Midbrain (tissue), 1 donor: ENCODE measurements around the gene MRC1.

ENCODE experiments used
- DNase-seq: peaks from one replicate; lab custom pipeline; 2025; lab: John Stamatoyannopoulos, UW

MRC1 gene

DNA sequence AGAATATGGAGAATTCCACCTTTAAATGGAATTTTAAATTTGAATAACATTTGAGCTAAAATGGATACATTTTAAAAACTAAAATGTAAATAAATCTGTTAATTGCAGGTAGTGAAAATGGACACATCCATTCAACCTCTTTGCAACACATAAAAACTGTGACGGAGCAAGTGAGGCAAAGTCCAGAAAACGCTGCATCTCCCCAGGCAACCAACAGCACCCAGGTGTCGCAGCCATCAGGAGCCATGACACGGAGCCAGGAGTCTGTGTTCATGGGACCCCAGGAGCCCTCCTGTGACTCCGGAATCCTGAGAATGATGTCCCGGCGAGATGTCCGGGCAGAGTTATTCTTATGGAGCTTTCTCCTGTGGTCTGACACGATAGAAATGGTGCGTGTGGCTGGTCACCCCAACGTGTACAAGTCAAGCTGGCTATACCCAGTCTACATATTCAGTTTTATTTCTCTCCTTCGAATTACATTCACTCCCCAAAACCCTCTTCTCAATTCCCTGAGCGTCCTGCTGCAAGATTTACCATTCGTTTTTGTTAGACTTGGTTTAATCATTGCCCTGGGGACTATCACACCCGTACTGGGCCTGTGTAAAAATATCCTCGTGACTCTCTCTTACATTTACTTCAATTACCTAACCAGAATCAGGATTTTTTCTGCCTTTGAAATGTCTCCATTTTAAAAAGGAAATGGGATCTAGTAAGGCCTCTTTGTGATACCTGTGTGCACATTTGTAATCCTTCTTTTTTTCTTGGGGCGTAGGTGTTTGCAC lies 13.1 kb upstream of the MRC1 start:
- DNase-seq: no peak

DNA sequence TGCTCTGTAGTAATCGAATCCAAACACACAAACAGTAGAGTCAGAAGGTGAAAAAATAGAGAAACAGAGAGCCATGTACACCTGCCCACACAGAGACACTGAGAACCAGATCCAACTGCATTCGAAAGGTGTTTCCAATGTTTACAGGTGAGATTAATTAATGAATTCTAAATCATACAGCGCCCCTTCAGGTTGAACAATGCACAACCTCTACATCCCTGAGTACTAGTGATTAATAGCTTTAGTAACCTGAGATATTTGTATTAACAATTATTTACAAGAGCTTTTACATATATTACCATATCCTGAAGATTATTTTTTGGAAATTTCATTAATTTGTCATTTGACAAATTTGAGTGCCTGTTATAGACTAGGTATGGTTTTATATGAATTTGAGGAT lies 7.6 kb upstream of the MRC1 start:
- no peak for DNase-seq

DNA sequence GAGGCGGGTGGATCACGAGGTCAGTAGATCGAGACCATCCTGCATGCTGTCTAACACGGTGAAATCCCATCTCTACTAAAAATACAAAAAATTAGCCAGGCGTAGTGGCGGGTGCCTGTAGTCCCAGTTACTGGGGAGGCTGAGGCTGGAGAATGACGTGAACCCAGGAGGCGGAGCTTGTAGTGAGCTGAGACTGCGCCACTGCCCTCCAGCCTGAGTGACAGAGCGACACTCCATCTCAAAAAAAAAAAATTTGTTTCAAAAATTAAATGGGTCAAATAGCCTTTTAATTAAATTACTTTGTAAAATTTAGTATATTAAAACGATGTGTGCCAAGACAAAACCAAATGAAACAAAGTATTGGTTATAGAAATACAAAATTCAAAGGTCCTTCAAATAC lies 6.8 kb upstream of the MRC1 start:
- DNase-seq: no peak

DNA sequence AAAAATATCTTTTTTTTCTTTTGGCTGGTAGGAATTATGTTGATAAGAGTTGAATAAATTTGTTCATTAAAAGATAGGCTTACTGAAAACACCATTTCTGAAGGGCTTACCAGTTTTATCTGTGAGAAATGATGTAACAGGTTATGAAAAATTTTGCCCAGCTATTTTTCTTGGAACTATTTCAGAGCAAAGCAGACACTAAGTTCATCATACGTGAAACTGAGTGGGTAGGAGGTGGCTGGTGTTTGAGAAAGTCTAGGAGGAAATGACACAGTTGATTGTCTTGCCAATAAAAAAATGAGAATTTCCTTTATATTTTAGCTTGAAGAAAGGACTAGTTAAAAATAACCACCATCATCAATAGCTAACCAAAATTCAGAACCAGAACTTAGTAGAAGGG lies 6.2 kb upstream of the MRC1 start:
- no peak for DNase-seq

DNA sequence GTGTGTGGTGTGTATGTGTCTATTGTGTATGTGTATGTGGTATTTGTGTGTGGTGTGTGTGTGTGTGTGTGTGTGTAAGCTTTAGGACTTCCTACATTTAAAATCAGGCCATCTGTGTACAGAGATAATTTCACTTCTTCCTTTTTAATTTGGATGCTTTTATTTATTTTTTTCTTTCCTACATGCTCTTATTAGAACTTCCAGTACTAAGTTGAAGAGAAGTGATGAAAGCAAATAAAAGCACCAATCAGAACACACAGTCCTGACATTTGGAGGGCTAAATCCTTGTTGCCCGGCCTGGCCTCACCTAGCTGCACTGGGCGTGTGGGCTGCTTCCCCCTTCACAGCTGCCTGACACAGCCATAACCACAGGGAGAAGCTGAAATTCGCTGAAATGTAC lies 3.8 kb upstream of the MRC1 start:
- DNase-seq: no peak

DNA sequence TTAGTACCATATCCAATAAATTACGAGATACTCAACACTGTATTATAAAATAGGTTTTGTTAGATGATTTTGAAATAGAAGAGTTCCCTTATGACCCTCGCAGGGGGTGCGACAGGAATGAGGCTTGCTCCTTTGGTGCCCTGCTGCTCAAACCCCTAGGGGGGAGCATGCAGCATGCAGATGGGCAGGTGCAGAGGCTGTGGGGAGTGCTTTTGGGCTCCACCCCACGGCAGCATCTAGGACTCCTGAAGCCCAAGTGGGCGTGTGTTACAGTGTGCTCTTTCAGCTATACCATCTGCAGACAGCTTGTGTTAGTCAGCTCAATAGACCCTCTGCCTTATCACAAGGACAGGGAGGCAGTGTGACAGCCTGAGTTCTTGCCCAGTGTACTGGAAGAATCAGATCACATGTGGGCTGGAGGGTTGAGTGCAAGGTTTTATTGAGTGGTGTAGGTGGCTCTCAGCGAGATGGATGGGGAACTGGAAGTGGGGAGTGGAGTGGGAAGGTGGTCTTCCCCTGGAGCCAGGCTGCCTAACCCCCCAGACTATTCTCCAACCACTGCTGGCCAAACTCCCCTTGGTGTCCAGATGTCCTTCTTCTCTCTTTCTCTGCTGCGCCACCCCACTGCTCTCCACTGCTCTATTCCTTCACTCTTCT lies 3.1 kb upstream of the MRC1 start:
- DNase-seq: no peak

DNA sequence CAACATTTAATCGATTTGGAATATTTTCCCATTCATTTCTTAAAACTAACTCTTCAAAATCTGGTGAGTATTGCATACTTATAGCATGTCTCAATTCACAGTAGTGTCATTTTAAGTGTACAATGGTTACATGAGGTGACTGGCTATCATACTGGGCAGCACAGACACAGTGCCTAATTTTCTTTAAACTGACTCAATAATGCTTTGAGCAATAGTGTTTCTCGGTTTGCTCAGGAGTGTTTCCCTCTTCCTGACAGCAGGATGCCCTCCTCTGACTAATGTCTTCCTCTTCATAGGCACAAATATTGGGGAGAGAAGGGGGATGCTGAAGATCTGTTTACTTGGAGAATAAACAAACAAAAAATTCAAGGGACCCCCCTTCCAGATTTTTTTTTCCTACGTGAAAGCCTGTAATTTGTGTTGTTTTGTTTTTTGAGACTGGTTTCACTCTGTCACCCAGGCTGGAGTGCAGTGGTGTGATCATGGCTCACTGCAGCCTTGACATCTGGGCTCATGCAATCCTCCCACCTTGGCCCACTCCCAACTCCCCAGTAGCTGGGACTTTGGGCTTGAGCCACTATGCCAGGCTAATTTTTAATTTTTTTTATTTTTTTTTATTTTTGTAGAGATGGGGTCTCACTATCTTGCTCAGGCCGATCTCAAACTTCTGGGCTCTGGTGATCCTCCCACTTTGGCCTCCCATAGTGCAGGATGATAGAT lies 2.2 kb downstream of the MRC1 start:
- no peak for DNase-seq

DNA sequence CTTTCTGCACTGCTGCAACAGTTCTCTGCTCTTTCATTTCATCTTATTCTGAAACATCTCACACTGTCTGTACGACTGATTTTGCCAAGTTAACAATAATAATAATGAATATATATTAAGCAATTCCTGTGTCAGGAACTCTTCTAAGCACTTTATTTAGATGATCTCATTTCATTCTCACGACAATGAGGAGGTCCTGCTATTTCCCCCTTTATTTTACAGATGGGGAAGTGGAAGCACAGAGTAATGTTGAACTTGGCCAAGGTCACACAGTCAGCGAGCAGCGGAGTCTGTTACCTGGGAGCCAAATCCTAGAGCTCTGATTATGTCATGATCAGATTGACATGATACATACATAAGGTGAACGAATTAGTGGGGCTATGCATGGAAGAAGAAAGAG lies 5.8 kb downstream of the MRC1 start:
- DNase-seq: no peak

DNA sequence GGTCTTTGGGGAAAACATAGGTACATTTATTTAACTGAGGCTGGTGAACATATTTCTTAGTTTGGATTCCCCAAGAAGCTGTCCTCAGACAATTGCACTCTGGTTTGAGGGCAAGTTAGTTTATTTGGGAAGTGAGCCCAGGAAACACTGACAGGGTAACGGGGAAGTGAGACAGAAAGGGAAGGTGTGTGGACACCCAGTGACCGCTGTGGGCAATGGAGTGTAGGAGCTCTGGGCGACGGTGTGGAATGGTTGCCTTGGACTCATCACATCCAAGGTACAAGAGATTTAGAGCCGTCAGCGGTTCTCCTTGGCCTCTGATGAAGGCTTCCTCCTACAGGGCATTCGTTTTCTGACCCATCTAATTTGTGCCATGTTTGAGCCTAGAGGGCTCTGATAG lies 7.1 kb downstream of the MRC1 start:
- no peak for DNase-seq

DNA sequence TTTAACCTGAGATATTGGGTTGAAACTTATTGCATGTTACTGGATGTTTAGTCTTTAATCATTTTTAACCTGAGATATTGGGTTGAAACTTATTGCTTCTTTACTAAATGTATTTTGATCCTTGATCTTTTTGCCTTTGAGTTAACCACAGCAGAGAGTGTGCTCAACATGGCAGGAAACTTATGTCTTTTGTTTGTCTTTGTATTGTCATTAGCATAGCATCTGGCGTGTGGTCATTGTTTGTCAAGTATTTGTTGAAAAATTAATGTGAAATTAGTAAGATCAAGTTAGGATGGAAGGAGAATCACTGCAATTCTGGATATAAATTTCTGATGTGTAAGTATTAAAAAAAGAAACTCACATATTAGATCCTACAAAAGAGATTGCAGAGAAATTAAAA lies 8.2 kb downstream of the MRC1 start:
- DNase-seq: no peak

DNA sequence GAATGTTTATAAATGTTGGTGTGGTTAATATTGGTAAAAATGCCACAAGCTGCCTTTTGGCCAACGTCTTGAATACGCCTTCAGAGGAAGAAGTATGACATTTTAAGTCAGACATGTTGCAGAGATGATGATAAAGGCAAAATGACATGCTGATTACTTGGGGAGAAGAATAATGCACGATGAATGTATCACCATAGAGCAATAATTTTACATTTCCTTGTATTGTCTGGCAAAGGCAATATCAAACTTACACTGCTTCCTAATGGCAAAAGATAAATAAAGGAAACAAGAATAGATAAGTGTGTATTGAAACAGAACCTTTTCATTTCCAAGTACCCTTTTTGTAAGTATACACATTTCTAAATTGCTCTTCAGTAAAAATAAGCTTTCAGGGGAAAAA lies 8.6 kb downstream of the MRC1 start:
- DNase-seq: no peak

DNA sequence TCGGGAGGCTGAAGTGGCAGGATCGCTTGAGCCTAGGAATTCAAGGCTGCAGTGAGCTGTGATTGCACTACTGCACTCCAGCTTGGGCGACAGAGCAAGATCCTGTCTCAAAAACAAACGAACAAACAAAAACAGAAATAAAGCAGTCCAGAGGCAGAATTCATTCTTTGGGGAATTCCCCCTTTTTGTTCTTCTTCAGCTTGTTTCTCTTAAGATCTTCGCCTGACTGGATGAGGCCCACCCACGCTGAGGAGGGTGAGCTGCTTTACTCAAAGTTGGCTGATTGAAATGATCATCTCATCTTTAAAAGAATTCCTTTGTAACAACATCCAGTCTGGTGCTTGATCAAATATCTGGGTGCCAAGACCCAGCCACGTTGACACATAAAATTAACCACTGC lies 10.7 kb downstream of the MRC1 start:
- DNase-seq: no peak

DNA sequence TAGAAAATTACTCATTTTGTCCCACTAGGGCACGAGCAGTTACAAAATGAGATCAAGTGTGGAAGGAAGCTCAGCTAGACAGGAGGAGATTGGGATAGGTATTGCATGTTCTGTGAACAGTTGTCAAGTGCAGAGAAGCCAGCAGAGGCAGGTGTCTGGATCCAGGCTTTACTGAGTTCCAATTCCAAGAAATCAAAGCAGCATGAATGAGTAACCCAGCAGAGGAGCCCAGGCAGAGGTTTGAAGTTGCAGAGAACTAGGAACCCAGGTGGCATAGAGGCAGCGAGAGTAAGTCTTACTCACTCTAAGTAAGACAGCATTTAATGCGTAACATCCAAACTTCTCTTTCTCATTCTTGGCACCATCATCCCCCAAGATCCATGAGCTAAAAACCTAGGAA lies 11.8 kb downstream of the MRC1 start:
- DNase-seq: no peak

DNA sequence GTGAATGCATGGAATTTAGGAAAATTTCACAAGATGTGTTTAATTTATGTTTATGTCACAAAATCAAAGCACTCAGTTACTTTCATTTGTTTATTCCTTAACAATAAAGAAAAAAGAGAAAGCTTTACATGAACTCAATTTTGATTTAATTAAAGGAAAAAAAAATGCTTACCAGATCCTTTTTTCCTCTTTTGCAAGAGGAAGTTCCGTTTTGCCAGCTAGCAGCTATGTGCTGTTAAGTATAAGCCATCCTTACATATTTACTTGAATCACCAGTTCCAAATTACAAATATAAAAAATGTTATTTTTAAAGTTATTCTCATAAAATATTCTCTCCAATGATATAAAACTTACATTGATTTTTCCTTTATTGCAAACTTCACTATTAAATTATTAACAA lies 12.7 kb downstream of the MRC1 start:
- DNase-seq: no peak

DNA sequence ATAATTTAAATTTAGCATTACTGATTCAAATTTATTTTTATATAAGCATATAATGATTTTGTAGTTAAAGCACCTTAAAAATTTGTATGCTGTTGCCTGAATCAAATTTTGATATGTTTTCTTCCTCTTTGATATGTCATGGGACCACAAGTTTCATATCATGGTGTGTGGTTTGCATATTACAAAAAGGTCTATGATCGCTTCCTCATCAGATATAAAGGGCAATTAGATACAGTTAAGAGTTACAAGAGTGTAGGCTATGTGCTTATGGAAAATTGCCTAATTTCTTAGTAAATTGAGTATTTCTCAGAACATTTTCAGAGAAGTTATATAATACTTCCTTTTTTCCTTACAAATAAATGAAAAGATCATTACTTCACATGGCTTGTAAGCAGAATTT lies 22.2 kb downstream of the MRC1 start:
- DNase-seq: no peak

DNA sequence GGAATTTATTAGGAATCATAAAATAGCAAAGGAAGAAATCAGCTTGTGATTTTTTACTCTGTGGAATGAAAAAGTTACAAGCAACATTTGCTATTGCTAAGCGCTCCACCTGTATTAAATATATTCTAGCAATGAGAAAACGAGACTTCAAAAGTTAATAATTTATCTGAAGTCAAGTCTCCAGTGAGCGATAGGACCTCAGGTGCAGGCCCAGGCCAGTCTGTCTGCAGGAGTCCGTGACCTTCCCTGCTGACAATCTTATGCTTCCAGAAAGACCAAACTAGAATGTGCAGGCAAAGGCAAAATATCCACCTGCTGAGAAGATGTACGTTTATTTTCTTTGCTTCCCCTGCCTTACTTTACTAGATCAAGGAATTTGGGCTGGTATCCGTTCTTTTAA lies 22.7 kb downstream of the MRC1 start:
- no peak for DNase-seq

DNA sequence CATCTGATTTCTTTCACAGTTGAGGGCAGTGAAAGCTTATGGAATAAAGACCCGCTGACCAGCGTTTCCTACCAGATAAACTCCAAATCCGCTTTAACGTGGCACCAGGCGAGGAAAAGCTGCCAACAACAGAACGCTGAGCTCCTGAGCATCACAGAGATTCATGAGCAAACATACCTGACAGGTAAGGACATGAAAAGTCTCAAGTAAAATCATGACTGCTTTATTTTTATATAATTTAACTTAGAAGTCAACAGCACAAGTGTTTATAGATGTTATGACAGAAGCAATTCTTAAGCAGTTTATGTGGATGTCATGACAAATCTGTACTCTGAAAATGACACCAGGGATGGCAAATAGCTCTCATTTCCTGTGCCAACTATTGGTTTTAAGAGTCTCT lies 24.5 kb downstream of the MRC1 start:
- no peak for DNase-seq

DNA sequence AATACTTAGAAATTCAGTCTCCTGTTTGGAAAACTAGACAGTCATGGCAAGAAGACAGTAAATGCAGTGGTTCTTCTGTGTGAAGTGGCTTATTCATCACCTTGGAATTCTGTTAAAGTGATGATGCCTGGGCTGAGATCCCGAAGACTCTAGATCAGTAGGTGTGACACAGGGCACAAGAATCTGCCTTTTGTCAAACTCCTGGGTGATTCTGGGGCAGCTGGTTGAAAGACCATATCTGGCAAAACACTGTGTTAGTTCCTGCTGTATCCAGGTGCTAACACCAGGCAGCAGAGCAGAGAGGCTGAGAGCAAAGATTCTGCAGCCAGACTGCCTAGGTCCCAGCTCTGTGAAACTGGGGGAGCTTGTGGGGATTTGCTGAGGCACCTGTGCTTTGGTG lies 26.5 kb downstream of the MRC1 start:
- DNase-seq: no peak

DNA sequence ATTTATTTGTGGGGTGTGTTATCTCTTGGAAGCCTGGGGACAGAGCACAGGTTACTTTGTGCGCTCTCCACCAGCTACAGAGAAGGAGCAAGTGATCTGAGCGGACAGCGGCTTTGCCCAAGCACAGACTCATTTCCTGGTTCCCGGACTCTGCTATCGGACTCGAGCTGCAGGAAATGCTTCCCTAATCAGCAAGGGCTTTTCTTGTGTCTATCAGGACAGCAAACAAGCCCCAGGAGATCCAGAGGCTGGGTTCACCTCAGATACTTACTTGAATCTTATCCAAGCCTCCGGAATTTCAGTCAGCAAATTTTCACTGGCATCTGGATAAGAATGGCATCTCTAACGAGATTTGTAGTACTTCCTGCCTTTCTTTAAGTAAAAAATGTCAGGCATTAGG lies 27.8 kb downstream of the MRC1 start:
- DNase-seq: no peak

DNA sequence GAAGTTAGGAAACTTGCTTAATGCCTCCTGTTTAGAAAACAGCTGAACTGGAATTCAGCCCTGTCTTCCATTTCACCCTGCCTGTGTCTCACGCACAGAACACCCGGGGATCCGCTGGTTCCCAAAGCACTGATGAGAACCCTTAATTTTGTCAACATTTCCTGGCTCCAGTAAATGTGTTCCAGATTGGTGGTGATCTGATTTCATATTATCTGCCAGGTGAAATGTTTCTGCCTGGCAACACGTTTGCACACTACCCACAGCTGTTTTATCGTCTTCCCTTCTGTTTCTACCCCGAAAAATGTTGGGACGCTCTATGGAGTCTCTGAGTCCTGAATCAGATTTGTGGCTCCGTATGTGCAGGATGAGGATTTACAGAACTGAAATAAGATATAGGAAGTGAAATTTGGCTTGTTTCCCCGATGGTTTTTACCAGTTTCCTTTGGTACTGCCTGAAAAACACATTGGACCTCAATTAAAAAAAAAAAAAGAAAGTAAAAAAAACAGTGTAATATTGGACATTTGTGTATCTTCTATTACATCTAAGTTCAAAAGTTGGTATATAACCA lies 29.0 kb downstream of the MRC1 start:
- DNase-seq: no peak

DNA sequence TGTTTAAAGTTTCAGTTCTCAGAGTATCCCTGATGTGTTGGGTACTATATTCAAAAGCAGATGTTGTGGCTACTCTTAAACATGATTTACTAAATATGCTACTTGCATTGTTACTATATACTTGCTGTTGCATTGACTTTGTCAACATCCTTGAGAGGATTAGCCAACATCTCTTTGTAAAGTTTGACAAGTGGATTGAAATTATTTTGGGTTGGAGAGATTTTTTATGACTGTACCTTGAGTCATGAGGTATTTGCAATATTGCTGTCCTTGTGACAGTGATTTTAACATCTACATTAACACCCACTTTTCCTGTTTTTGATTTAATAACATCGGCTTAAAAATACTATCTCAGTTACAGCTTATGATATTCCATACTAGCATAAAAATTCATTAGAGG lies 31.9 kb downstream of the MRC1 start:
- no peak for DNase-seq

DNA sequence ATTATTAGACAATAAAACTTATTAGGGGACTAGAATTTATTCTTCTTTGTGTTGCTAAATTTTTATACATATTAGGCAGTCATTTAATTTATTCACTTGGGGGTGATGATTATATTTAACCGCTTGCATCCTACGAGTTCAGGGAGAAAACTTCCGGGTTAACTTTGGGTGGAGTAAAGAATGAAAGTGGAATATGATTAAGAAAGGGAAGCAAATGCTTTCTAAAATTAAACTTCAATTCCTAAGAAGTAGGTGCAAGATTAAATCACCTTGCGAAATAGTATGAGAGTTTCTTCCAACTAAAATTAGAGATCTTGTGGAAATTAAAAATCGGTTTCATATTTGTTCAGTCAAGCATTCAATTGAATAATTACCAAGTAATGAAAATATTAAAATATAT lies 33.5 kb downstream of the MRC1 start:
- DNase-seq: no peak
